CD4-positive, alpha-beta T cell (primary cell): ENCODE data around the gene FARS2. TPM values are rescaled to one million over a fixed set of nuclear protein-coding genes. Genes with fewer than 3 reads are reported as not detected.

Experiments used
- ATAC-seq: fragments of 200-7000 bp; cut with Tn5 transposase; one replicate; pipeline ENCODE4 v1.10.0; 2022; ENCODE audit warnings: mild to moderate bottlenecking; ENCODE audit not compliant: poor library complexity
- CTCF ChIA-PET: fragments of 350-600 bp; sonication (Branson Sonifier 250); formaldehyde crosslinking; loops from one replicate; lab custom pipeline; 2021; ENCODE audit warnings: antibody characterized with exemption, inconsistent platforms; lab: Charles Lee
- POLR2A ChIA-PET: fragments of 350-600 bp; sonication (Branson Sonifier 250); formaldehyde crosslinking; loops from one replicate; lab custom pipeline; 2021; ENCODE audit warnings: antibody characterized with exemption, inconsistent platforms; lab: Charles Lee
- DNase-seq, 14 experiments: peaks; one replicate each; pipeline ENCODE4 v3.0.0-alpha.2; 2013 to 2020; ENCODE audit warnings: mixed read lengths in 2 of 14
- H3K27ac ChIP-seq, 2 donors: one replicate each; pipeline versions ENCODE4 v1.5.1 to v1.7.0; 2013; ENCODE audit warnings: low read length in 2 of 2, low read depth in 1 of 2, mild to moderate bottlenecking in 1 of 2
- H3K27me3 ChIP-seq, 2 experiments: 1 replicate in 1 of 2; 2 replicates in 1 of 2; pipeline versions ENCODE4 v1.6.1 to v1.7.0; 2013; ENCODE audit warnings: low read length in 2 of 2, control low read depth in 1 of 2, mild to moderate bottlenecking in 1 of 2, moderate library complexity in 1 of 2; ENCODE audit not compliant: insufficient read depth in 2 of 2, control insufficient read depth in 1 of 2
- H3K36me3 ChIP-seq: one replicate; pipeline ENCODE4 v1.6.1; 2013; ENCODE audit warnings: low read length, control low read depth; ENCODE audit not compliant: insufficient read depth
- H3K4me1 ChIP-seq: one replicate; pipeline ENCODE4 v1.6.1; 2013; ENCODE audit warnings: low read length, control low read depth; ENCODE audit not compliant: insufficient read depth
- H3K4me3 ChIP-seq: one replicate; pipeline ENCODE4 v1.5.1; 2013; ENCODE audit warnings: mild to moderate bottlenecking, low read length, moderate library complexity
- H3K9me3 ChIP-seq, 2 experiments: 1 replicate in 1 of 2; 2 replicates in 1 of 2; pipeline versions ENCODE4 v1.6.1 to v1.7.0; 2013; ENCODE audit warnings: low read length in 2 of 2, mild to moderate bottlenecking in 2 of 2, control low read depth in 1 of 2, moderate library complexity in 1 of 2; ENCODE audit not compliant: control insufficient read depth in 1 of 2, insufficient read depth in 1 of 2
- H3K27ac Mint-ChIP-seq: one replicate; pipeline ENCODE4 v1.8.0; 2020; ENCODE audit warnings: mixed read lengths
- H3K27me3 Mint-ChIP-seq: one replicate; pipeline ENCODE4 v1.8.0; 2021; ENCODE audit warnings: mixed read lengths
- H3K36me3 Mint-ChIP-seq: one replicate; pipeline ENCODE4 v1.8.0; 2021; ENCODE audit warnings: low read depth, mixed read lengths
- H3K4me1 Mint-ChIP-seq: one replicate; pipeline ENCODE4 v1.8.0; 2021; ENCODE audit warnings: low read depth, mixed read lengths
- H3K4me3 Mint-ChIP-seq: one replicate; pipeline ENCODE4 v1.8.0; 2020; ENCODE audit warnings: mild to moderate bottlenecking, mixed read lengths
- H3K9me3 Mint-ChIP-seq: one replicate; pipeline ENCODE4 v1.8.0; 2020; ENCODE audit warnings: mixed read lengths
- intact Hi-C, 2 experiments: fragments of 100-400 bp; cut with DNase I in 1 of 2; cut with micrococcal nuclease in 1 of 2; formaldehyde crosslinking; loops; one replicate each; pipeline versions ENCODE4 v1.15.1 to v1.9.0; 2023 to 2025; cut with DNase I, micrococcal nuclease
- total RNA-seq, 174 experiments: library from RNA in 2 of 174; stranded (reverse) in 2 of 174; gene quantifications; one replicate each; pipeline ENCODE4 v1.2.3 and lab custom pipeline; 2021 to 2026
- TF ChIP-seq, protein P1 (sequence below): fragments of 200-600 bp; IDR thresholded peaks from one replicate; pipeline ENCODE4 v1.8.0; 2022; ENCODE audit warnings: antibody characterized with exemption, mild to moderate bottlenecking

Gene FARS2
- total RNA-seq, 2 experiments from 2014 or later, result 12.6 to 12.8 TPM

DNA sequence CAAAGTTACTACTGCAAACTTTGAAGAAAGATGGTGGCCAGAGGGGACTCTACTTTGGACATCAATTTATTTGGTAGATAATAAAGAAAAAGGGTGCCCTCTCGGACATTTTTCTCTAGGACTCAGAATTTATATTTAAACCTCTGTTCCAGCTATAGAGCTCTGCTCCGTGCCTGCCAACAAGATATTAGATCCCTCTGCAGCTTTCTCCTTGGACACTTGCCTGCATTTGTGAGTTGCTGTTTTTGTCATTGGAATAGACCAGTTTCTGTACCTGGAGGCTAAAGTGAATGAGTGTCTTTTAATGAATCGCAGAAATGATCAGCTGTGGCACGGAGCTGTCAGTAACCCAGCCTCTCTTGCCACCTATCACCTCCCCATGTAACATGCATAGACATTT, 491.9 kb downstream of the FARS2 start:
- Mint-ChIP-seq H3K4me3 (no peak overlapping the region), H3K36me3 (peaks cover 83% of the 10 kb centered on the region), H3K27ac (no peak overlapping the region), H3K4me1 (no peaks in the 10 kb centered on the region), H3K27me3 (no peaks in the 10 kb centered on the region), H3K9me3 (peaks cover 16% of the 10 kb centered on the region)
- intact Hi-C loops, result no loop called here
- Histone ChIP-seq H3K4me3 (no peak overlapping the region), H3K27ac (no peak overlapping the region), H3K36me3 (peaks cover 2% of the 10 kb centered on the region), H3K4me1 (no peaks in the 10 kb centered on the region), H3K27me3 (no peaks in the 10 kb centered on the region), H3K9me3 (peaks cover 14 to 17% of the 10 kb centered on the region in 2 experiments)
- no peak for DNase-seq
- no peak for ATAC-seq
- TF ChIP-seq, protein P1, sequence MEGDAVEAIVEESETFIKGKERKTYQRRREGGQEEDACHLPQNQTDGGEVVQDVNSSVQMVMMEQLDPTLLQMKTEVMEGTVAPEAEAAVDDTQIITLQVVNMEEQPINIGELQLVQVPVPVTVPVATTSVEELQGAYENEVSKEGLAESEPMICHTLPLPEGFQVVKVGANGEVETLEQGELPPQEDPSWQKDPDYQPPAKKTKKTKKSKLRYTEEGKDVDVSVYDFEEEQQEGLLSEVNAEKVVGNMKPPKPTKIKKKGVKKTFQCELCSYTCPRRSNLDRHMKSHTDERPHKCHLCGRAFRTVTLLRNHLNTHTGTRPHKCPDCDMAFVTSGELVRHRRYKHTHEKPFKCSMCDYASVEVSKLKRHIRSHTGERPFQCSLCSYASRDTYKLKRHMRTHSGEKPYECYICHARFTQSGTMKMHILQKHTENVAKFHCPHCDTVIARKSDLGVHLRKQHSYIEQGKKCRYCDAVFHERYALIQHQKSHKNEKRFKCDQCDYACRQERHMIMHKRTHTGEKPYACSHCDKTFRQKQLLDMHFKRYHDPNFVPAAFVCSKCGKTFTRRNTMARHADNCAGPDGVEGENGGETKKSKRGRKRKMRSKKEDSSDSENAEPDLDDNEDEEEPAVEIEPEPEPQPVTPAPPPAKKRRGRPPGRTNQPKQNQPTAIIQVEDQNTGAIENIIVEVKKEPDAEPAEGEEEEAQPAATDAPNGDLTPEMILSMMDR, result no peak
- ChIA-PET POLR2A (no interaction called here), CTCF (no interaction called here)

GRCh38 chr6:5754904-5755303, 493.6 kb downstream of the FARS2 start:
- TF ChIP-seq, protein P1, result no peak
- ChIA-PET CTCF (no interaction called here), POLR2A (no interaction called here)
- ATAC-seq, result no peak
- H3K36me3 Mint-ChIP-seq, result peaks cover 69% of the 10 kb centered on the region
- H3K9me3 Mint-ChIP-seq, result peaks cover 16% of the 10 kb centered on the region
- Histone ChIP-seq H3K36me3 (peaks cover 1% of the 10 kb centered on the region), H3K9me3 (peaks cover 14 to 17% of the 10 kb centered on the region in 2 experiments), H3K4me1 (no peaks in the 10 kb centered on the region), H3K27ac (no peak overlapping the region), H3K27me3 (no peaks in the 10 kb centered on the region), H3K4me3 (no peak overlapping the region)
- no peak overlapping the region for H3K27ac Mint-ChIP-seq
- intact Hi-C loops, result no loop called here
- no peaks in the 10 kb centered on the region for H3K27me3 Mint-ChIP-seq
- no peaks in the 10 kb centered on the region for H3K4me1 Mint-ChIP-seq
- no peak overlapping the region for H3K4me3 Mint-ChIP-seq
- no peak for DNase-seq

DNA sequence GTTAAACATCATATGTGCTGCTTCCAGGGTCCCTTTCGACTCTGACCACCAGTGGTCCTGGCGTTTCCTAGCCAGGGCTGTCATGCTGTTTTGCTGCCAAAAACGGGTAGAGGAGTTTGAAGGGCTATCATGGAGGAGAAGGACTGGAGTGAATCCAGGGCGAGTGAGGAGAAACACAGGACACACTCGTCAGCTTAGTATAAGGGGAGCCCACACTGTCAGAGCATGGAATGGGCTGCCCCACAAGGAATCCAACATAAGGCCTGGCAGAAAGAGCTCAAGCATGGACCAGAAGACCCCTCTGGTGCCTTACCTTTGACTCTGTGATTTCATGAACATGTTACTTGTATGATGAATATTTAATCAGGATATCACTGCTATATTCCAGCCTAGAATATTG, 498.3 kb downstream of the FARS2 start:
- peaks cover 30% of the 10 kb centered on the region for H3K36me3 Mint-ChIP-seq
- no peak overlapping the region for H3K27ac Mint-ChIP-seq
- no peak overlapping the region for H3K4me3 Mint-ChIP-seq

More for the DNA sequence above, 498.3 kb downstream of the FARS2 start:
- Mint-ChIP-seq H3K27me3 (no peaks in the 10 kb centered on the region), H3K4me1 (no peaks in the 10 kb centered on the region), H3K9me3 (peaks cover 4% of the 10 kb centered on the region)
- Histone ChIP-seq H3K27me3 (no peaks in the 10 kb centered on the region), H3K4me1 (no peaks in the 10 kb centered on the region), H3K36me3 (no peaks in the 10 kb centered on the region), H3K27ac (no peak overlapping the region), H3K9me3 (peaks cover 0 to 4% of the 10 kb centered on the region in 2 experiments), H3K4me3 (no peak overlapping the region)
- intact Hi-C loops, result no loop called here
- TF ChIP-seq, protein P1, result no peak
- CTCF ChIA-PET, result no interaction called here
- ATAC-seq, result no peak
- DNase-seq, result no peak
- POLR2A ChIA-PET, result no interaction called here
